ENCODE results near the gene TP73.
"Not testable (repeated sequence)": the region's sequence is repeated elsewhere in the genome, so short reads cannot be mapped to it uniquely, and the experiment has no call there.

Gene TP73

DNA sequence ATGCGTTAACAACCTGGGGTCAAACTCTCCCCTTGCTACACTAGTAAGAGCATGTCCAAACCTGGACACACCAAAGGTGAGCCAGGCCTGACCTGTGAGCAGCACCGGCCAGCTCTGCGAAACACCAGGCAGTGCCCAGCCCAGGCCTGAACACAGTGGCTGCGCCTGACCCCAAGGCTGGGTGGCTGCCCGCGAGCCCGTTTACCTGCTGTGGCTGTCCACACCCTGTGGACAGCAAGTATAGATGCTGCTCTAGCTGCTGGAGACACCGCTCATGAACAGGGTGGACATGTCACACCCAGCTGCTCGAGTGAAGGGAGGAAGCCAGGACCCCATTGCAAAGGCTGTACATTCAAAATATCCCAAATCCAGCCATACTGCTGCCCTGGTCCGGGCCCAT, 92.3 kb downstream of the TP73 start:
- Histone ChIP-seq H3K4me3 (ENCODE audit: insufficient read depth, low read depth, low read length) (no peak overlapping the region), H3K27ac (ENCODE audit: insufficient read depth, low read depth, low read length, poor library complexity, severe bottlenecking) (no peak overlapping the region), H3K9me3 (ENCODE audit: control insufficient read depth, low read length) (no peaks in the 10 kb centered on the region), H3K27me3 (ENCODE audit: control insufficient read depth, insufficient read depth, low read length, poor library complexity, severe bottlenecking) (peaks cover 11% of the 10 kb centered on the region), H3K4me1 (ENCODE audit: control insufficient read depth, insufficient read depth, low read length) (peaks cover 16% of the 10 kb centered on the region), H3K36me3 (ENCODE audit: control insufficient read depth, insufficient read depth, low read length) (peaks cover 17% of the 10 kb centered on the region)
- WGBS, 2 experiments = 95 to 96% methylated on average over 10 of the region's 10 CpGs

DNA sequence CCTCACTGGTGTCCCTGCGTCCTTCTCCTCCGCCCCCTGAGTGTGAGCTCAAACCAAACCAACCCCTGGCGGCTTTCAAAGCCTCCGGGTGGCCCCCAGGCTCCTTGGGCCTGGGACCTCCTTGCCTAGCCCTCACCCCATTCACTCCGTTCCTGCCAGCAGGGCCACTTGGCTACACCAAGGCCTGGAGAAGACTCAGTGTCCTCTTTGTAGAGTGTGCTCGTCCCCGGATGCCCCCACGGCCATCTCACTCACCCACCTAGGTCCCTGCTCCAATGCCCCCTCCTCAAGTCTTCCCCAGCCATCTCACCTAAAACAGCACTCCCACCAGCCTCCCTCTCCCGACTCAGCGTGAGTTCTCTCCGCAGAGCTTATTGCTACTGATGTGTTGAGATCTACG, 92.8 kb downstream of the TP73 start:
- Histone ChIP-seq H3K4me1 (ENCODE audit: control insufficient read depth, insufficient read depth, low read length) (peaks cover 16% of the 10 kb centered on the region), H3K4me3 (ENCODE audit: insufficient read depth, low read depth, low read length) (no peak overlapping the region), H3K9me3 (ENCODE audit: control insufficient read depth, low read length) (no peaks in the 10 kb centered on the region), H3K36me3 (ENCODE audit: control insufficient read depth, insufficient read depth, low read length) (peaks cover 17% of the 10 kb centered on the region), H3K27me3 (ENCODE audit: control insufficient read depth, insufficient read depth, low read length, poor library complexity, severe bottlenecking) (peaks cover 11% of the 10 kb centered on the region), H3K27ac (ENCODE audit: insufficient read depth, low read depth, low read length, poor library complexity, severe bottlenecking) (no peak overlapping the region)
- WGBS, 2 experiments = 91 to 92% methylated on average over 12 of the region's 12 CpGs

DNA sequence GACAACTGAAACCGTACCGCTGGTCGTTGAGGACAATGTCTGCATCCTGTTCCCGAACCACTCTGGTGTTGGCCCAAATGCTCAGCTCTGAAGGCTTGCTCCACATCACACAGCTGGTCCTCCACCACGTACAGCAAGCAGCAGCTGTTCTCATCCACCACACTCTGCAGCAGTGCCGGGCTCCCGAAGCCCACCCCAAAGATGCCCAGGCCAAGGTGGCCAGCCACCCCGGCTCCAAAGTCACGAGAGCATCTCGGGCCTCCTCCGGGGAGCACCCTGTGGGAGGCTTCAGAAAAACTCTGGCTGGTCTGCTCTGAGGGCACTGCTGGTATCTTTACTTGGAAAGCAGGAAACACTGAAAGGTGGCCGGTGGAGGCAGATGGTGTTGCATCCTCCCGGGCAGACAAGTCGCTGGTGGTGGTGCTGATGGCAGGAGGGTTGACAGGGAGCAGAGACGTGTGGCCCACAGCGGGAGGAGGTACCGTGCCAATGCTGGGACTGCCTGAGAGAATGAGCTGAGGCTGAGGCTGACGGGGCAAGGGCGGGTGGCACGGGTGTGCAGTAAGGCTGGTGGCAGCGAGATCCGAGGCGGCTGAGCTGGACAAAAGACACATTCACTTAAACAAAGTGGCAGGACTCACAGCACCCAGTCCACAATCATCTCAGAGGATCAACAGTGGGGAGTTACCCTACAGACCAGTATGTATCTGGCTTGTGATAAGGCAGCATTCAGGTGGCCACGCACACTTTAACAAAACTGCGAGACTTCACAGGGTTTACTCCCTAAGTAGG, 93.5 kb downstream of the TP73 start:
- Histone ChIP-seq H3K27ac (ENCODE audit: insufficient read depth, low read depth, low read length, poor library complexity, severe bottlenecking) (no peak overlapping the region), H3K27me3 (ENCODE audit: control insufficient read depth, insufficient read depth, low read length, poor library complexity, severe bottlenecking) (peaks cover 11% of the 10 kb centered on the region), H3K4me3 (ENCODE audit: insufficient read depth, low read depth, low read length) (peak overlapping the region; percentile 85), H3K4me1 (ENCODE audit: control insufficient read depth, insufficient read depth, low read length) (peaks cover 16% of the 10 kb centered on the region), H3K9me3 (ENCODE audit: control insufficient read depth, low read length) (no peaks in the 10 kb centered on the region), H3K36me3 (ENCODE audit: control insufficient read depth, insufficient read depth, low read length) (peaks cover 15% of the 10 kb centered on the region)
- WGBS, 2 experiments = 82 to 85% methylated on average over 25 of the region's 25 CpGs

DNA sequence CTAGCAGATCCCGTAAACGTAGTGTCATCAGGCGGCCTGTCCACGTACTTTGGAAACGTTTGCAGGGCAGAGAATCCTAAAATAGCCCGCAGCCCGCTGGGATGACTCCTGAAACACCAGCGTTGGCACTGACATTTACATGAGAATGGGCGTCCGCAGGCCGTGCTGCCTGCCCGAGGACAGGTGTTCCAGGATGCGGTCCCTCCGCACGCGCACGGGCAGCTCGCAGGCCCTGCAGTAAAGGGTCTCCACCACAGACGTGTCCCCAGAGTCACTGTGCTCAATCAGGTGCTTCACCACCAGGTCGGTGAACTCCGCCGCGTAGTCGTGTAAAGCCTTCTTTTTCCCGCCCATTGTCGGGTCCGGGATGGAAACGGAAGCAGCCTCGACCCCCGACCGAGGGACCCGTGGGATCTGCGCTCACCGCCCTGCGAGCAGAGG, 94.1 kb downstream of the TP73 start:
- Histone ChIP-seq H3K4me3 (ENCODE audit: insufficient read depth, low read depth, low read length) (peak overlapping the region; percentile 85), H3K9me3 (ENCODE audit: control insufficient read depth, low read length) (no peaks in the 10 kb centered on the region), H3K36me3 (ENCODE audit: control insufficient read depth, insufficient read depth, low read length) (peaks cover 11% of the 10 kb centered on the region), H3K4me1 (ENCODE audit: control insufficient read depth, insufficient read depth, low read length) (peaks cover 16% of the 10 kb centered on the region), H3K27me3 (ENCODE audit: control insufficient read depth, insufficient read depth, low read length, poor library complexity, severe bottlenecking) (peaks cover 17% of the 10 kb centered on the region), H3K27ac (ENCODE audit: insufficient read depth, low read depth, low read length, poor library complexity, severe bottlenecking) (no peak overlapping the region)
- 3% methylated on average over 35 of the region's 35 CpGs for WGBS, 2 experiments

DNA sequence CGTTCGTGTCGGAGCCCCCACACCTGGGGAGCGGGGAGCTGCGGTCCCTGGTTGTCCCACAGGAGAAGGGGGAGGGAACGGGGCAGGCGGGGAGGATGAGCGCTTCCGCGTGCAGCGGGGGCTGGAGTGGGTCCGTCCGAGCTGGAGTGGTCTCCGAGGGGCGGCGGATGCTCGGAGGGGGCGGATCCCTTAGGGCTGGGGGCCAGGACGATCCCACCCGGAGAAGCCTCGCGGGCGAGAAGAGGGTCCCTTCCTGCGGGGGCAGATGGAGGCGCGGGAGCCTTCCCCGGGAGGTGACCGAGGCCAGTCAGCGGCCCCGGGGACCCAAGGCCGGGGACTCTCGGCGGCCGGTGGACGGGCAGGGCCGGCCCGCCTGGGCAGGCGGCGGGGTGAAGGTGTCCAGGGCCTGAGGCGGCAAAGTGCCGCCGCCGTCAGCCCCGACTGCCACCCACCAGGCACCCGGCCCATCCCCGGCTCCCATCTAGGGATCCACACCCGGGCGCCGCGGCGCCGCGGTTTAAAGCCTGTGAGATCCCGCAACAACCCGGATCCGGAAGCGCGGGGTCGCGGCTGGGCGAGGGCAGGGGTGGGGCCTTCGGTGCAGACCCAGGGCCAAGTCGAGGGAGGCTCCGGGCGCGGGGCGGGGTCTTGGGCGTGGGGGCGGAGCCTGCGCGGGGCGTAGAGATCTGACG, 94.7 kb downstream of the TP73 start:
- peaks cover 5% of the 10 kb centered on the region for H3K36me3 ChIP-seq (ENCODE audit: control insufficient read depth, insufficient read depth, low read length)
- 0% methylated on average over 73 of the region's 73 CpGs for WGBS, 2 experiments
- H3K9me3 ChIP-seq (ENCODE audit: control insufficient read depth, low read length) = no peaks in the 10 kb centered on the region
- peaks cover 16% of the 10 kb centered on the region for H3K4me1 ChIP-seq (ENCODE audit: control insufficient read depth, insufficient read depth, low read length)
- H3K27ac ChIP-seq (ENCODE audit: insufficient read depth, low read depth, low read length, poor library complexity, severe bottlenecking) = no peak overlapping the region
- H3K27me3 ChIP-seq (ENCODE audit: control insufficient read depth, insufficient read depth, low read length, poor library complexity, severe bottlenecking) = peaks cover 17% of the 10 kb centered on the region
- peak overlapping the region; percentile 85 for H3K4me3 ChIP-seq (ENCODE audit: insufficient read depth, low read depth, low read length)

DNA sequence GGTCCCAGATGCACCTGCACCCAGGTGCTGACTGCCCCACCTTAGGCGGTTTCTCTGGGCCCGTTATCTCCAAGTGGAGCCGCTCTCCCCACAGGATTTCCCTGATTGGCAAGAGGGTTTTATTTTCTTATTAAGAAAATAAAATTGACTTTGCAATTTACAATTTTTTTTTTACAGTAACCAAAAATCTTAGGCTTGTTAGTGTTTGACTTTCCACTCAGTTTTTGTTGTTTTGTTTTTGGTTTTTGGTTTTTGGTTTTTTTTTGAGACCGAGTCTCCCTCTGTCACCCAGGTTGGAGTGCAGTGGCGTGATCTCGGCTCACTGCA, 95.2 kb downstream of the TP73 start:
- no peaks in the 10 kb centered on the region for H3K9me3 ChIP-seq (ENCODE audit: control insufficient read depth, low read length)
- H3K36me3 ChIP-seq (ENCODE audit: control insufficient read depth, insufficient read depth, low read length) = peaks cover 3% of the 10 kb centered on the region
- peaks cover 17% of the 10 kb centered on the region for H3K27me3 ChIP-seq (ENCODE audit: control insufficient read depth, insufficient read depth, low read length, poor library complexity, severe bottlenecking)
- no peak overlapping the region for H3K27ac ChIP-seq (ENCODE audit: insufficient read depth, low read depth, low read length, poor library complexity, severe bottlenecking)
- peak overlapping the region; percentile 85 for H3K4me3 ChIP-seq (ENCODE audit: insufficient read depth, low read depth, low read length)
- peaks cover 16% of the 10 kb centered on the region for H3K4me1 ChIP-seq (ENCODE audit: control insufficient read depth, insufficient read depth, low read length)
- WGBS, 2 experiments = 56 to 57% methylated on average over 5 of the region's 6 CpGs

DNA sequence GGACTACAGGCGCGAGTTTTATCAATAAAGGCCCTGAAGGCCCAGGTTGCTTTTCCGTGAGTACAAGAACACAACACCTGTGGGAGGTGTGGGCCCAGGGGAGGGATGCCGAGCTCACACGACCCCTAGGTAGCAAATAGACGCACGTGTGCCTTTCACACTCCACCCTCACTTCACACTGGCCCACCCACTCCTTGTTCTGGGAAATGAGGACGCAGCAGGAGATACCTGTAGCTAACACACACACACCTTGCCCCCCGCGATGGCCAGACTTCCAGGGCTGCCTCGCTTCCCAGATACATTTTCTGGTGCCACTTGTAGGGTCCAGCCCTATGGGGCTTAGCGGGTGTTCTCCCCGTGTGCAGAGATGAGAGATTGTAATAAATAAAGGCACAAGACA, 95.6 kb downstream of the TP73 start:
- H3K4me1 ChIP-seq (ENCODE audit: control insufficient read depth, insufficient read depth, low read length) = peaks cover 16% of the 10 kb centered on the region
- H3K27ac ChIP-seq (ENCODE audit: insufficient read depth, low read depth, low read length, poor library complexity, severe bottlenecking) = no peak overlapping the region
- peaks cover 17% of the 10 kb centered on the region for H3K27me3 ChIP-seq (ENCODE audit: control insufficient read depth, insufficient read depth, low read length, poor library complexity, severe bottlenecking)
- no peaks in the 10 kb centered on the region for H3K9me3 ChIP-seq (ENCODE audit: control insufficient read depth, low read length)
- no peak overlapping the region for H3K4me3 ChIP-seq (ENCODE audit: insufficient read depth, low read depth, low read length)
- 84 to 88% methylated on average over 13 of the region's 13 CpGs for WGBS, 2 experiments
- peaks cover 3% of the 10 kb centered on the region for H3K36me3 ChIP-seq (ENCODE audit: control insufficient read depth, insufficient read depth, low read length)

DNA sequence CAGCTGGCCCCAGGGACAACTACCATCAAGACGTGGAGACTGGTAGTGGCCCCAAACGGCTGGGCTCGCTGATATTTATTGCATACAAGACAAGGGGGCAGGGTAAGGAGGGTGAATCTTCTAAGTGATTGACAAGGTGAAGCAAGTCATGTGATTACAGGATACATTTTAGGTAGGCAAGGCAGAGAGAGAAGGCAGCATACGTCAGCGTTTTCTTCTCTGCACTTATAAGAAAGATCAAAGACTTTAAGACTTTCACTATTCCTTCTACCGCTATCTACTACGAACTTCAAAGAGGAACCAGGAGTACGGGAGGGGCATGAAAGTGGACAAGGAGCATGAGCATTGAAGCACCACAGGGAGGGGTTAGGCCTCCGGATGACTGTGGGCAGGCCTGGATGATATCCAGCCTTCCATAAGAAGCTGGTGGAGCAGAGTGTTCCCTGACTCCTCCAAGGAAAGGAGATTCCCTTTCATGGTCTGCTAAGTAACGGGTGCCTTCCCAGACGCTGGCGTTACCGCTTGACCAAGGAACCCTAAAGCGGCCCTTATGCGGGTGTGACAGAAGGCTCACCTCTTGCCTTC, 96.1 kb downstream of the TP73 start:
- Histone ChIP-seq H3K27me3 (ENCODE audit: control insufficient read depth, insufficient read depth, low read length, poor library complexity, severe bottlenecking) (peaks cover 17% of the 10 kb centered on the region), H3K4me1 (ENCODE audit: control insufficient read depth, insufficient read depth, low read length) (peaks cover 16% of the 10 kb centered on the region)
- H3K27ac ChIP-seq (ENCODE audit: insufficient read depth, low read depth, low read length, poor library complexity, severe bottlenecking); H3K9me3 ChIP-seq (ENCODE audit: control insufficient read depth, low read length); H3K4me3 ChIP-seq (ENCODE audit: insufficient read depth, low read depth, low read length); H3K36me3 ChIP-seq (ENCODE audit: control insufficient read depth, insufficient read depth, low read length): not testable (repeated sequence)
- WGBS, 2 experiments = 90 to 93% methylated on average over 15 of the region's 15 CpGs

DNA sequence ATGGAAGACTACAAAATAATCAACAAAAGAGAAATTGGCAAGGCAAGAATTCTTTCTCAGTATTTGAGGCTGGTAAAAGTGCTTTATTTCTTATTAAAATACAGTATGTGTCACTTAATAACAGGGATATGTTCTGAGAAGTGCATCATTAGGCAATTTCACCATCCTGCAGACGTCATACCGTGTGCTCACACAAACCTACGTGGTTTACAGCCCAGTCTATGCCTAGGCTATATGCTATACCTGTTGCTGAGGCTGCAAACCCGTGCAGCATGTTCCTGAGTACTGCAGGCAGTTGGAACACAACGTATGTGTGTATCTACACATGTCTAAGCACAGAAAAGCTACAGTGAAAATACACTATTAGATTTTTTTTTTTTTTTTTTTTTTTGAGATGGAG, 97.2 kb downstream of the TP73 start:
- Histone ChIP-seq H3K27me3 (ENCODE audit: control insufficient read depth, insufficient read depth, low read length, poor library complexity, severe bottlenecking) (peaks cover 17% of the 10 kb centered on the region), H3K36me3 (ENCODE audit: control insufficient read depth, insufficient read depth, low read length) (no peaks in the 10 kb centered on the region), H3K9me3 (ENCODE audit: control insufficient read depth, low read length) (no peaks in the 10 kb centered on the region), H3K27ac (ENCODE audit: insufficient read depth, low read depth, low read length, poor library complexity, severe bottlenecking) (no peak overlapping the region), H3K4me3 (ENCODE audit: insufficient read depth, low read depth, low read length) (no peak overlapping the region), H3K4me1 (ENCODE audit: control insufficient read depth, insufficient read depth, low read length) (peaks cover 16% of the 10 kb centered on the region)
- WGBS, 2 experiments = 80 to 82% methylated on average over 4 to 5 of the region's 5 CpGs

DNA sequence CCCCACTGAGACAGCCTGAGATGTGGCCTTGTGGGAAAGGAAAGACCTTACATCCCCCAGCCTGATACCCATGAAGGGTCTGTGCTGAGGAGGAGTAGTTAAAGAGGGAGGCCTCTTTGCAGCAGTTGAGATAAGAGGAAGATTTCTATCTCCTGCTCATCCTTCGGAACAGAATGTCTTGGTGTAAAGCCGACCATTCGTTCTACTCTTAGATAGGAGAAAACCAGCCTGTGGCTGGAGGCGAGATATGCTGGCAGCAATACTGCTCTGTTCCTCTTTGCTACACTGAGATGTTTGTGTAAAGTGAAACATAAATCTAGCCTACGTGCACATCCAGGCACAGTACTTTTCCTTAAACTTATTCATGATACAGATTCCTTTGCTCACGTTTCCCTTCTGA, 98.4 kb downstream of the TP73 start:
- Histone ChIP-seq H3K27me3 (ENCODE audit: control insufficient read depth, insufficient read depth, low read length, poor library complexity, severe bottlenecking) (peaks cover 17% of the 10 kb centered on the region), H3K4me1 (ENCODE audit: control insufficient read depth, insufficient read depth, low read length) (peaks cover 5% of the 10 kb centered on the region), H3K9me3 (ENCODE audit: control insufficient read depth, low read length) (no peaks in the 10 kb centered on the region), H3K4me3 (ENCODE audit: insufficient read depth, low read depth, low read length) (no peak overlapping the region), H3K36me3 (ENCODE audit: control insufficient read depth, insufficient read depth, low read length) (no peaks in the 10 kb centered on the region), H3K27ac (ENCODE audit: insufficient read depth, low read depth, low read length, poor library complexity, severe bottlenecking) (no peak overlapping the region)
- WGBS, 2 experiments = 84 to 87% methylated on average over 6 of the region's 6 CpGs
